Ovary (tissue), 9 donors: ENCODE measurements around the gene BCL7C. TPM values are rescaled to one million over a fixed set of nuclear protein-coding genes. Genes with fewer than 3 reads are reported as not detected.

Source experiments
- DNase-seq, 5 donors: peaks; one replicate each; pipeline ENCODE4 v3.0.0-alpha.2; 2019 to 2020
- H3K27ac ChIP-seq, 2 donors: fragments of 200-600 bp; one replicate each; pipeline versions ENCODE4 v1.5.1 to v1.8.0; 2019 to 2022
- H3K27me3 ChIP-seq: fragments of 200-600 bp; one replicate; pipeline ENCODE4 v1.8.0; 2022
- H3K36me3 ChIP-seq: fragments of 200-600 bp; sonication (generic); one replicate; pipeline ENCODE4 v1.5.1; 2019
- H3K4me1 ChIP-seq: one replicate; pipeline ENCODE4 v1.8.1; 2013; ENCODE audit warnings: mild to moderate bottlenecking, moderate library complexity; ENCODE audit not compliant: insufficient read depth
- H3K4me3 ChIP-seq: fragments of 200-600 bp; sonication (generic); one replicate; pipeline ENCODE4 v1.5.1; 2017
- H3K9me3 ChIP-seq, 2 donors: fragments of 200-600 bp in 1 of 2; sonication (generic) in 1 of 2; one replicate each; pipeline versions ENCODE4 v1.5.1 to v1.8.1; 2013 to 2019; ENCODE audit warnings: mild to moderate bottlenecking in 1 of 2, moderate library complexity in 1 of 2
- EP300 ChIP-seq: sonication (generic); formaldehyde crosslinking; IDR thresholded peaks from one replicate; pipeline ENCODE4 v1.6.1; 2017; ENCODE audit warnings: antibody characterized with exemption
- POLR2A ChIP-seq: fragments of 450-650 bp; IDR thresholded peaks from one replicate; pipeline ENCODE4 v1.6.1; 2017; ENCODE audit warnings: antibody characterized with exemption, mild to moderate bottlenecking, moderate library complexity
- WGBS, 3 donors: extraction: QIAGEN DNeasy Blood & Tissue Kit in 1 of 3; methylation state at CpG; one replicate each; pipeline versions ENCODE4 v1.1.5 to v1.1.7; 2013 to 2017; 5-methylcytosine and 5-hydroxymethylcytosine counted together
- intact Hi-C, 4 donors: fragments of 100-400 bp; cut with DNase I; formaldehyde crosslinking; loops; one replicate each; pipeline versions ENCODE4 v1.11.0 to v1.15.1; 2022 to 2023
- polyA plus RNA-seq, 2 donors: library from polyadenylated mRNA; stranded (reverse); fragments of 200-250 nt in 1 of 2; fragments of 350-450 nt in 1 of 2; fragmentation: Illumina TruSeq in 1 of 2; extraction: RNeasy Lipid Tissue Mini Kit (QIAGEN cat#74804) in 1 of 2; gene quantifications; one replicate each; pipeline ENCODE4 v1.2.3, GENCODE V29; 2013 to 2014
- total RNA-seq, 7 donors: library from RNA; depleted of rRNA in 2 of 7; stranded (reverse); fragments of >200 nt in 2 of 7; fragmentation: NEBNext Ultra II Directional in 3 of 7; extraction: Animal tissue kit (Norgen Biotek cat#: 25700) in 3 of 7; gene quantifications; one replicate each; pipeline versions ENCODE4 v1.1.0 to v1.2.4, GENCODE V29; 2016 to 2023
- TF ChIP-seq, protein P1 (sequence below), 3 donors: fragments of 450-650 bp in 2 of 3; fragments of 200-600 bp in 1 of 3; IDR thresholded peaks; one replicate each; pipeline versions ENCODE4 v1.5.1 to v1.8.0; 2016 to 2022; ENCODE audit warnings: antibody characterized with exemption in 3 of 3, mild to moderate bottlenecking in 1 of 3
- donor health status: DM: no; HTN: no; CAD: no; lungs with moderate emphysema.
- donor health status: DM: no; HTN: no; CAD: no.
- donor health status: Bipolar disorder and iron deficiency.
- donor health status: DM: yes; HTN: yes; CAD: no.
- donor health status: DM: no; HTN: no; CAD: no.
- donor health status: DM: yes; HTN: yes; CAD: no.

Gene BCL7C
- total and polyA plus RNA-seq, 9 donors, result 13.3 to 54.8 (median 46.6) TPM

- H3K9me3 ChIP-seq, result no peaks in the 10 kb centered on the region
- WGBS, 3 donors, result 78 to 88% (median 86%) methylated on average over 3 of the region's 3 CpGs
- TF ChIP-seq POLR2A (no peak), EP300 (no peak)
- TF ChIP-seq, protein P1, sequence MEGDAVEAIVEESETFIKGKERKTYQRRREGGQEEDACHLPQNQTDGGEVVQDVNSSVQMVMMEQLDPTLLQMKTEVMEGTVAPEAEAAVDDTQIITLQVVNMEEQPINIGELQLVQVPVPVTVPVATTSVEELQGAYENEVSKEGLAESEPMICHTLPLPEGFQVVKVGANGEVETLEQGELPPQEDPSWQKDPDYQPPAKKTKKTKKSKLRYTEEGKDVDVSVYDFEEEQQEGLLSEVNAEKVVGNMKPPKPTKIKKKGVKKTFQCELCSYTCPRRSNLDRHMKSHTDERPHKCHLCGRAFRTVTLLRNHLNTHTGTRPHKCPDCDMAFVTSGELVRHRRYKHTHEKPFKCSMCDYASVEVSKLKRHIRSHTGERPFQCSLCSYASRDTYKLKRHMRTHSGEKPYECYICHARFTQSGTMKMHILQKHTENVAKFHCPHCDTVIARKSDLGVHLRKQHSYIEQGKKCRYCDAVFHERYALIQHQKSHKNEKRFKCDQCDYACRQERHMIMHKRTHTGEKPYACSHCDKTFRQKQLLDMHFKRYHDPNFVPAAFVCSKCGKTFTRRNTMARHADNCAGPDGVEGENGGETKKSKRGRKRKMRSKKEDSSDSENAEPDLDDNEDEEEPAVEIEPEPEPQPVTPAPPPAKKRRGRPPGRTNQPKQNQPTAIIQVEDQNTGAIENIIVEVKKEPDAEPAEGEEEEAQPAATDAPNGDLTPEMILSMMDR (IDR thresholded peaks at IDR 0.05), result no peak
- H3K27ac ChIP-seq, result no peak overlapping the region
- no peak overlapping the region for H3K4me3 ChIP-seq
- no peaks in the 10 kb centered on the region for H3K36me3 ChIP-seq
- intact Hi-C loops, result no loop called here
- H3K27me3 ChIP-seq, result no peaks in the 10 kb centered on the region
- DNase-seq, result no peak
- no peaks in the 10 kb centered on the region for H3K4me1 ChIP-seq
Observed at GRCh38 chr16:30858111-30858495, 35.8 kb downstream of the BCL7C start.

- no peak overlapping the region for H3K4me3 ChIP-seq
- H3K27ac ChIP-seq, result no peak overlapping the region
- 93 to 99% (median 98%) methylated on average over 2 of the region's 2 CpGs for WGBS, 3 donors
- H3K4me1 ChIP-seq, result no peaks in the 10 kb centered on the region
- no peak for TF ChIP-seq EP300
- TF ChIP-seq, protein P1 (IDR thresholded peaks at IDR 0.05), result no peak
- no peak for TF ChIP-seq POLR2A
- intact Hi-C loops, result no loop called here
- no peak for DNase-seq
- no peaks in the 10 kb centered on the region for H3K36me3 ChIP-seq
- no peaks in the 10 kb centered on the region for H3K9me3 ChIP-seq
- no peaks in the 10 kb centered on the region for H3K27me3 ChIP-seq
Observed at GRCh38 chr16:30853758-30854157, 40.1 kb downstream of the BCL7C start.

DNA sequence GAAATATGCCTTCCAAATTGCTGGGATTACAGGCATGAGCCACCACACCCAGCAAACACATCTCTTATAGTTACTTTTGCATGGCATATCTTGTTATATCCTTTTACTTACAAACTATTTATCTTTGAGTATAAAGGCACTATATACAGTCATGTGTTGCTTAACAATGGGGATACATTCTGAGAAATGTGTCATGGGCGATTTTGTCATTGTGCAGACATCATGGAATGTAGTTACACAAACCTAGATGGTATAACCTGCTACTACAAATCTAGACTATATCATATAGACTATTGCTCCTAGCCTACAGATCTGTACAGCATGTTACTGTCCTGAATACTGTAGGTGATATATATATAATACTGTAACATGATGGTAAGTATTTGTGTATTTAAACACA is 43.6 kb downstream of the BCL7C start:
- Histone ChIP-seq H3K9me3 (no peaks in the 10 kb centered on the region), H3K4me1 (no peaks in the 10 kb centered on the region), H3K36me3 (no peaks in the 10 kb centered on the region), H3K27ac (no peak overlapping the region), H3K27me3 (no peaks in the 10 kb centered on the region), H3K4me3 (no peak overlapping the region)
- WGBS, 3 donors, result 77 to 80% (median 78%) methylated on average over 1 of the region's 1 CpG
- DNase-seq, result no peak
- intact Hi-C loops, result no loop called here
- TF ChIP-seq POLR2A (no peak), EP300 (no peak)
- TF ChIP-seq, protein P1 (IDR thresholded peaks at IDR 0.05), result no peak

DNA sequence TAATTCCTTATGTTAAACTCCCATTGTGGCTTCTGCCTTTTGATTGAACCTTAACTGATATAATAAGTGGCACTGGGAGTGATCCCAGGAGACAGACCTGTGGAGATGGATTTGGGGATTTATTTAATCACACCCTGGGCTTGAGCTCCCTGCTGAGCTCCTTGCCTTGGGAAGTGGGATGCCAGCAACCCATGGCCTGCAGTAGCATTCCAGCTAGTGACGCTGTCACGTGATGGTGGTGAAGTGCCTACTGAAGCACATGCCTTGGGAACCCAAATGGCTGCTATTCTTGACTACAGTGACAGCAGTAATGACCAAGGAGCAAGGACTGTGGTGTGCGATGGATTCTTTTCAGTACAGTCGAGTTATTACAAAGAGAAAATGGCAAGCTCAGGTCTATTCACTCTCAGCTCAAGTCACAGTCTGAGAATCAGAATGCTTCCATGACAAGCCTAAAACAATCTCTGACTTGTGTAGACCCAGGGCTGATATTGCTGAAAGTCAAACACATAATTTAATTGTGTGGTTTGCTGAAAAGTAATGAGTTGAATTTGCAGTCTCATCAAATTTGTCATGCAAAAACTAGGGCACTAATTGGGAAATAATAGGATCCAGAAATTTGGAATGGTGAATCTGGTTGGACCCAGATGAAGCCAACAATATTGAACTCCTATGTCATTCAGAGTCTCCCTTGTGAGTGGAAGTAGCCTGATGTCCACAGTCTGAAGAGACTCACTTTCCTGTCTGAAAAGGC is 47.1 kb downstream of the BCL7C start:
- intact Hi-C loops, result loop anchor here in 3 of 4 donors (2.0 to 5.0 kb wide), 4 partner anchors 45 to 72 kb away; partner anchors contain the start of gene BCL7C (in 1 of the 3)
- DNase-seq, result no peak
- Histone ChIP-seq H3K4me3 (no peak overlapping the region), H3K4me1 (no peaks in the 10 kb centered on the region), H3K9me3 (no peaks in the 10 kb centered on the region), H3K36me3 (no peaks in the 10 kb centered on the region), H3K27me3 (no peaks in the 10 kb centered on the region), H3K27ac (no peak overlapping the region)
- TF ChIP-seq, protein P1 (IDR thresholded peaks at IDR 0.05), result no peak
- TF ChIP-seq POLR2A (no peak), EP300 (no peak)
- 85 to 91% (median 87%) methylated on average over 4 of the region's 4 CpGs for WGBS, 3 donors
